Astrocyte (in vitro differentiated cells and primary cell): ENCODE measurements around the gene HAVCR1. TPM values are rescaled to one million over a fixed set of nuclear protein-coding genes. Genes with fewer than 3 reads are reported as not detected.

Source experiments
- DNase-seq: peaks from one replicate; pipeline ENCODE4 v3.0.0-alpha.2; 2010; ENCODE audit warnings: low read depth
- FAIRE-seq: peaks from 2 replicates; lab custom pipeline; 2011; peaks lifted over from hg19 to GRCh38; lab: Jason Lieb, UNC
- H2AFZ ChIP-seq: 2 replicates; pipeline ENCODE4 v1.6.0; 2012; ENCODE audit warnings: low read depth, low read length, inconsistent platforms
- H3K27ac ChIP-seq: 2 replicates; pipeline ENCODE4 v1.5.1; 2011; ENCODE audit warnings: low read depth, low read length, inconsistent platforms
- H3K27me3 ChIP-seq: 2 replicates; pipeline ENCODE4 v1.6.0; 2011; ENCODE audit warnings: low read length, inconsistent platforms; ENCODE audit not compliant: insufficient read depth
- H3K36me3 ChIP-seq: 2 replicates; pipeline ENCODE4 v1.5.1; 2011; ENCODE audit warnings: low read length, inconsistent platforms; ENCODE audit not compliant: insufficient read depth
- H3K4me1 ChIP-seq: 2 replicates; pipeline ENCODE4 v1.5.1; 2011; ENCODE audit warnings: low read length, inconsistent platforms; ENCODE audit not compliant: insufficient read depth
- H3K4me2 ChIP-seq: 2 replicates; pipeline ENCODE4 v1.6.0; 2012; ENCODE audit warnings: low read length, inconsistent platforms
- H3K4me3 ChIP-seq: 2 replicates; pipeline ENCODE4 v1.5.1; 2011; ENCODE audit warnings: low read depth, mild to moderate bottlenecking, low read length, inconsistent platforms; ENCODE audit not compliant: insufficient read depth
- H3K79me2 ChIP-seq: 2 replicates; pipeline ENCODE4 v1.6.0; 2012; ENCODE audit warnings: mild to moderate bottlenecking, low read length, inconsistent platforms; ENCODE audit not compliant: insufficient read depth
- H3K9ac ChIP-seq: 2 replicates; pipeline ENCODE4 v1.6.0; 2012; ENCODE audit warnings: mild to moderate bottlenecking, low read length, inconsistent platforms
- H3K9me3 ChIP-seq: 2 replicates; pipeline ENCODE4 v1.5.1; 2012; ENCODE audit warnings: low read depth, mild to moderate bottlenecking, low read length, inconsistent platforms; ENCODE audit not compliant: insufficient read depth
- H4K20me1 ChIP-seq: 2 replicates; pipeline ENCODE4 v1.6.0; 2012; ENCODE audit warnings: low read length, inconsistent platforms; ENCODE audit not compliant: insufficient read depth
- H3K27ac Mint-ChIP-seq: one replicate; pipeline ENCODE4 v1.8.0; 2021; ENCODE audit warnings: mild to moderate bottlenecking, mixed read lengths; ENCODE audit not compliant: unreplicated experiment
- H3K27me3 Mint-ChIP-seq: one replicate; pipeline ENCODE4 v1.8.0; 2021; ENCODE audit warnings: low read depth, mixed read lengths; ENCODE audit not compliant: unreplicated experiment
- H3K36me3 Mint-ChIP-seq: one replicate; pipeline ENCODE4 v1.8.0; 2021; ENCODE audit warnings: low read depth, mixed read lengths; ENCODE audit not compliant: unreplicated experiment
- H3K4me1 Mint-ChIP-seq: one replicate; pipeline ENCODE4 v1.8.0; 2021; ENCODE audit warnings: low read depth, mixed read lengths; ENCODE audit not compliant: unreplicated experiment
- H3K4me3 Mint-ChIP-seq: one replicate; pipeline ENCODE4 v1.8.0; 2021; ENCODE audit warnings: mild to moderate bottlenecking, moderate library complexity, mixed read lengths; ENCODE audit not compliant: unreplicated experiment
- H3K9me3 Mint-ChIP-seq: one replicate; pipeline ENCODE4 v1.8.0; 2021; ENCODE audit warnings: mild to moderate bottlenecking, mixed read lengths; ENCODE audit not compliant: unreplicated experiment
- CTCF ChIP-seq: IDR thresholded peaks from 2 replicates; pipeline ENCODE4 v1.5.1; 2011; ENCODE audit warnings: low read depth, mild to moderate bottlenecking, inconsistent platforms, low read length, moderate library complexity; ENCODE audit not compliant: insufficient read depth
- EZH2 ChIP-seq: IDR thresholded peaks from 2 replicates; pipeline ENCODE4 v1.6.1; 2012; ENCODE audit warnings: mild to moderate bottlenecking, low read length, inconsistent platforms; ENCODE audit not compliant: insufficient read depth
- total RNA-seq: library from RNA; stranded (reverse); gene quantifications from 2 replicates; pipeline ENCODE4 v1.2.1, GENCODE V29; 2021

Gene HAVCR1
- total RNA-seq, 1 donor from 2014 or later = 2.0 TPM

- Histone ChIP-seq H3K36me3 (no peaks in the 10 kb centered on the region), H3K79me2 (no peaks in the 10 kb centered on the region), H3K4me1 (no peaks in the 10 kb centered on the region), H3K27ac (no peak overlapping the region), H2AFZ (no peak overlapping the region), H3K4me3 (no peak overlapping the region), H3K9me3 (no peaks in the 10 kb centered on the region), H3K27me3 (no peaks in the 10 kb centered on the region), H3K4me2 (no peak overlapping the region), H3K9ac (no peak overlapping the region), H4K20me1 (no peaks in the 10 kb centered on the region)
- TF ChIP-seq EZH2 (no peak), CTCF (no peak)
- no peak overlapping the region for H3K4me3 Mint-ChIP-seq
- DNase-seq = no peak
- no peaks in the 10 kb centered on the region for H3K27me3 Mint-ChIP-seq
- H3K36me3 Mint-ChIP-seq = no peaks in the 10 kb centered on the region
- no peaks in the 10 kb centered on the region for H3K4me1 Mint-ChIP-seq
- H3K27ac Mint-ChIP-seq = no peak overlapping the region
- peaks cover 5% of the 10 kb centered on the region for H3K9me3 Mint-ChIP-seq
- no peak for FAIRE-seq
Measured at GRCh38 chr5:156984064-156984463, 74.9 kb downstream of the HAVCR1 start.

- Histone ChIP-seq H3K4me1 (no peaks in the 10 kb centered on the region), H3K4me3 (no peak overlapping the region), H3K9ac (no peak overlapping the region), H2AFZ (no peak overlapping the region), H3K36me3 (no peaks in the 10 kb centered on the region), H3K27me3 (no peaks in the 10 kb centered on the region), H3K79me2 (no peaks in the 10 kb centered on the region), H3K4me2 (no peak overlapping the region), H3K9me3 (no peaks in the 10 kb centered on the region), H4K20me1 (no peaks in the 10 kb centered on the region), H3K27ac (no peak overlapping the region)
- no peak for DNase-seq
- Mint-ChIP-seq H3K27ac (no peak overlapping the region), H3K4me1 (no peaks in the 10 kb centered on the region), H3K9me3 (peaks cover 3% of the 10 kb centered on the region), H3K36me3 (no peaks in the 10 kb centered on the region), H3K4me3 (no peak overlapping the region), H3K27me3 (no peaks in the 10 kb centered on the region)
- no peak for TF ChIP-seq CTCF
- TF ChIP-seq EZH2 = no peak
- FAIRE-seq = no peak
Measured at GRCh38 chr5:156981481-156981880, 77.4 kb downstream of the HAVCR1 start.

Other genes starting within 250 kb of the HAVCR1 start
- gene PPP1R2B, start 208.8 kb downstream of the HAVCR1 start, total RNA-seq = not detected in 2 replicates
- not detected in 2 replicates for gene TIMD4, start 95.9 kb downstream of the HAVCR1 start, total RNA-seq
- gene HAVCR2, start 49.9 kb upstream of the HAVCR1 start, total RNA-seq = 7.4 and 10.0 TPM in 2 replicates
- 9.3 and 9.6 TPM in 2 replicates for gene MED7, start 83.7 kb upstream of the HAVCR1 start, total RNA-seq
- gene GARIN3, start 107.1 kb upstream of the HAVCR1 start, total RNA-seq = not detected in 2 replicates
- gene ITK, start 121.7 kb upstream of the HAVCR1 start, total RNA-seq = 0.48 and 0.67 TPM in 2 replicates
- gene CYFIP2, start 207.0 kb upstream of the HAVCR1 start, total RNA-seq = 82.7 and 96.8 TPM in 2 replicates